ENCODE data around the gene POLR2H.

- TF ChIP-seq CTCF (IDR thresholded peaks at IDR 0.05) (no peak), POLR2A (IDR thresholded peaks at IDR 0.05) (no peak), EP300 (IDR thresholded peaks at IDR 0.05) (no peak)
Observed at GRCh38 chr3:184316792-184317191, 44.7 kb upstream of the POLR2H start.

Measured in tibial nerve (tissue), 4 donors.